Mesothelial cell of epicardium (in vitro differentiated cells): ENCODE results near the gene KCNMA1. TPM values are rescaled to one million over a fixed set of nuclear protein-coding genes. Genes with fewer than 3 reads are reported as not detected.

Source experiments
- DNase-seq, 2 experiments: peaks; one replicate each; pipeline ENCODE4 v3.0.0; 2021; ENCODE audit warnings: low spot score in 2 of 2; ENCODE audit not compliant: unreplicated experiment in 2 of 2
- H3K27ac Mint-ChIP-seq: 2 replicates; pipeline ENCODE4 v1.8.0; 2021; ENCODE audit warnings: mixed read lengths
- H3K27me3 Mint-ChIP-seq: 2 replicates; pipeline ENCODE4 v1.8.0; 2021; ENCODE audit warnings: low read depth, mixed read lengths
- H3K36me3 Mint-ChIP-seq: 2 replicates; pipeline ENCODE4 v1.8.0; 2021; ENCODE audit warnings: mixed read lengths
- H3K4me1 Mint-ChIP-seq: 2 replicates; pipeline ENCODE4 v1.8.0; 2021; ENCODE audit warnings: mixed read lengths
- H3K4me3 Mint-ChIP-seq: 2 replicates; pipeline ENCODE4 v1.8.0; 2021; ENCODE audit warnings: mild to moderate bottlenecking, moderate library complexity, mixed read lengths
- H3K9me3 Mint-ChIP-seq: 2 replicates; pipeline ENCODE4 v1.8.0; 2021; ENCODE audit warnings: mixed read lengths
- CTCF ChIP-seq: fragments of 200-600 bp; sonication (generic); IDR thresholded peaks from one replicate; pipeline ENCODE4 v1.5.0; 2021; ENCODE audit warnings: antibody characterized with exemption; ENCODE audit not compliant: unreplicated experiment
- total RNA-seq: library from RNA; stranded (reverse); gene quantifications from 3 replicates; pipeline ENCODE4 v1.2.1, GENCODE V29; 2021

Gene KCNMA1
- total RNA-seq, 1 donor from 2014 or later, result 44.0 TPM

GRCh38 chr10:77378366-77379349, 258.9 kb downstream of the KCNMA1 start:
- peaks cover 2% of the 10 kb centered on the region for H3K4me1 Mint-ChIP-seq
- no peak overlapping the region for H3K4me3 Mint-ChIP-seq
- TF ChIP-seq CTCF, result no peak
- no peaks in the 10 kb centered on the region for H3K27me3 Mint-ChIP-seq
- H3K27ac Mint-ChIP-seq, result no peak overlapping the region
- no peaks in the 10 kb centered on the region for H3K36me3 Mint-ChIP-seq
- H3K9me3 Mint-ChIP-seq, result no peaks in the 10 kb centered on the region
- DNase-seq, result no peak

- Mint-ChIP-seq H3K4me3 (no peak overlapping the region), H3K9me3 (no peaks in the 10 kb centered on the region), H3K27ac (no peak overlapping the region), H3K36me3 (no peaks in the 10 kb centered on the region), H3K27me3 (no peaks in the 10 kb centered on the region), H3K4me1 (peaks cover 2% of the 10 kb centered on the region)
- DNase-seq, result no peak
- no peak for TF ChIP-seq CTCF
Observed at GRCh38 chr10:77377678-77378352, 259.8 kb downstream of the KCNMA1 start.

GRCh38 chr10:77377034-77377433, 260.6 kb downstream of the KCNMA1 start:
- no peak for DNase-seq
- peaks cover 2% of the 10 kb centered on the region for H3K4me1 Mint-ChIP-seq
- H3K4me3 Mint-ChIP-seq, result no peak overlapping the region
- H3K9me3 Mint-ChIP-seq, result no peaks in the 10 kb centered on the region
- no peak overlapping the region for H3K27ac Mint-ChIP-seq
- no peak for TF ChIP-seq CTCF
- H3K27me3 Mint-ChIP-seq, result no peaks in the 10 kb centered on the region
- H3K36me3 Mint-ChIP-seq, result no peaks in the 10 kb centered on the region

GRCh38 chr10:77374189-77374656, 263.4 kb downstream of the KCNMA1 start:
- no peak overlapping the region for H3K4me3 Mint-ChIP-seq
- no peaks in the 10 kb centered on the region for H3K9me3 Mint-ChIP-seq
- no peaks in the 10 kb centered on the region for H3K27me3 Mint-ChIP-seq
- no peak for DNase-seq
- H3K27ac Mint-ChIP-seq, result no peak overlapping the region
- peaks cover 2% of the 10 kb centered on the region for H3K4me1 Mint-ChIP-seq
- no peak for TF ChIP-seq CTCF
- H3K36me3 Mint-ChIP-seq, result peaks cover 6% of the 10 kb centered on the region

GRCh38 chr10:77371848-77372799, 265.5 kb downstream of the KCNMA1 start:
- Mint-ChIP-seq H3K4me3 (no peak overlapping the region), H3K27me3 (no peaks in the 10 kb centered on the region), H3K9me3 (peaks cover 9% of the 10 kb centered on the region), H3K27ac (no peak overlapping the region), H3K4me1 (no peaks in the 10 kb centered on the region), H3K36me3 (peaks cover 11% of the 10 kb centered on the region)
- TF ChIP-seq CTCF, result no peak
- no peak for DNase-seq
